H1 (cell line): ENCODE data around the gene RTN3.
A peak's percentile ranks its signal among the peaks of the same experiment; 100 is the strongest.

ENCODE experiments used
- JUN ChIP-seq: IDR thresholded peaks from 2 replicates; pipeline ENCODE4 v1.6.1; 2011; ENCODE audit warnings: low read depth, mild to moderate bottlenecking, improper control_type of control experiment, low read length
- POLR2A ChIP-seq, 2 experiments: IDR thresholded peaks; 1 replicate in 1 of 2; 2 replicates in 1 of 2; pipeline ENCODE4 v1.6.1; 2011; ENCODE audit warnings: low read depth in 2 of 2, low read length in 2 of 2, mild to moderate bottlenecking in 2 of 2; ENCODE audit errors: control extremely low read depth in 1 of 2
- YY1 ChIP-seq: IDR thresholded peaks from 2 replicates; pipeline ENCODE4 v1.6.1; 2011; ENCODE audit warnings: low read depth, mild to moderate bottlenecking, low read length
- TF ChIP-seq, protein P1 (sequence below): IDR thresholded peaks from 2 replicates; pipeline ENCODE4 v1.6.1; 2012; ENCODE audit warnings: low read length, inconsistent platforms
- TF ChIP-seq, protein P2 (sequence below), 3 experiments: IDR thresholded peaks; 1 replicate in 2 of 3; 2 replicates in 1 of 3; pipeline versions ENCODE4 v1.5.1 to v1.6.1; 2011; ENCODE audit warnings: low read length in 3 of 3, mild to moderate bottlenecking in 3 of 3, inconsistent platforms in 2 of 3, low read depth in 1 of 3, moderate library complexity in 1 of 3; ENCODE audit not compliant: insufficient read depth in 1 of 3; ENCODE audit errors: control extremely low read depth in 1 of 3

DNA sequence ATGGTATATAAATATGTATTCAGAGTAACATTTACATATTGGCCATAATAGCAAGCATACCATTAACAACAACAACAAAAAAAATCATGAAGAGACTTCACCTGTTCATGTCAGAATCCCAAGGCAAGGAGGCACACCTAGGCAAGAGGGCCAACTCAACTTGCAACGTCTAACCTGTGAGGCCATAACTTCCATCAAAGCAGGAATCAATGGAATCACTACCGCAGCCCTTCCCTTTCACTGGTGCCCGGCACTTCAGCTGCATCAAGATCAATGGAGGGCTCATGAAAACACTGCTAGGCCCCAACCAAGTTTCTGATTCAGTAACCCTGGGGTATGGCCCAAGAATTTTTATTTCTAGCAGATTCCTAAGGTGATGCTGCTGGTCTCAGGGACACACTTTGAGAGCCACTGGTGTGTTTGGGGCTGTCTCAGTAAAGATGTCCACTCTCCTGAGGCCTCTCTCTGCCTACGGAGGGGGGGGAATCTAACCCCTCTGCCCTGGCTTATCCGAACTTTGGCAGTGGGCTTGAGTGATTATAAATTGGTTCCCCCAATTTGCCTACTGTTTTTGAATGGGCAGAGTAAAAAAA is 79.3 kb downstream of the RTN3 start:
- TF ChIP-seq, protein P1, sequence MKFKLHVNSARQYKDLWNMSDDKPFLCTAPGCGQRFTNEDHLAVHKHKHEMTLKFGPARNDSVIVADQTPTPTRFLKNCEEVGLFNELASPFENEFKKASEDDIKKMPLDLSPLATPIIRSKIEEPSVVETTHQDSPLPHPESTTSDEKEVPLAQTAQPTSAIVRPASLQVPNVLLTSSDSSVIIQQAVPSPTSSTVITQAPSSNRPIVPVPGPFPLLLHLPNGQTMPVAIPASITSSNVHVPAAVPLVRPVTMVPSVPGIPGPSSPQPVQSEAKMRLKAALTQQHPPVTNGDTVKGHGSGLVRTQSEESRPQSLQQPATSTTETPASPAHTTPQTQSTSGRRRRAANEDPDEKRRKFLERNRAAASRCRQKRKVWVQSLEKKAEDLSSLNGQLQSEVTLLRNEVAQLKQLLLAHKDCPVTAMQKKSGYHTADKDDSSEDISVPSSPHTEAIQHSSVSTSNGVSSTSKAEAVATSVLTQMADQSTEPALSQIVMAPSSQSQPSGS: no peak; the same call in 1 of the 2 replicates
- TF ChIP-seq JUN (no peak), YY1 (no peak), POLR2A (IDR thresholded peaks at IDR 0.05; ENCODE audit: control extremely low read depth in 1 of 2, low read depth in 2 of 2, low read length in 2 of 2) (peak in 1 of 2 experiments; percentile 40; a peak in 1 of 3 replicates)
- TF ChIP-seq, protein P2, sequence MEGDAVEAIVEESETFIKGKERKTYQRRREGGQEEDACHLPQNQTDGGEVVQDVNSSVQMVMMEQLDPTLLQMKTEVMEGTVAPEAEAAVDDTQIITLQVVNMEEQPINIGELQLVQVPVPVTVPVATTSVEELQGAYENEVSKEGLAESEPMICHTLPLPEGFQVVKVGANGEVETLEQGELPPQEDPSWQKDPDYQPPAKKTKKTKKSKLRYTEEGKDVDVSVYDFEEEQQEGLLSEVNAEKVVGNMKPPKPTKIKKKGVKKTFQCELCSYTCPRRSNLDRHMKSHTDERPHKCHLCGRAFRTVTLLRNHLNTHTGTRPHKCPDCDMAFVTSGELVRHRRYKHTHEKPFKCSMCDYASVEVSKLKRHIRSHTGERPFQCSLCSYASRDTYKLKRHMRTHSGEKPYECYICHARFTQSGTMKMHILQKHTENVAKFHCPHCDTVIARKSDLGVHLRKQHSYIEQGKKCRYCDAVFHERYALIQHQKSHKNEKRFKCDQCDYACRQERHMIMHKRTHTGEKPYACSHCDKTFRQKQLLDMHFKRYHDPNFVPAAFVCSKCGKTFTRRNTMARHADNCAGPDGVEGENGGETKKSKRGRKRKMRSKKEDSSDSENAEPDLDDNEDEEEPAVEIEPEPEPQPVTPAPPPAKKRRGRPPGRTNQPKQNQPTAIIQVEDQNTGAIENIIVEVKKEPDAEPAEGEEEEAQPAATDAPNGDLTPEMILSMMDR (IDR thresholded peaks at IDR 0.05; ENCODE audit: control extremely low read depth in 1 of 3, insufficient read depth in 1 of 3, low read depth in 1 of 3, low read length in 3 of 3): no peak
